ENCODE results near the gene PRR20E.
A peak's percentile ranks its signal among the peaks of the same experiment; 100 is the strongest.
"Not testable (repeated sequence)": the region's sequence is repeated elsewhere in the genome, so short reads cannot be mapped to it uniquely, and the experiment has no call there.

The PRR20E gene

DNA sequence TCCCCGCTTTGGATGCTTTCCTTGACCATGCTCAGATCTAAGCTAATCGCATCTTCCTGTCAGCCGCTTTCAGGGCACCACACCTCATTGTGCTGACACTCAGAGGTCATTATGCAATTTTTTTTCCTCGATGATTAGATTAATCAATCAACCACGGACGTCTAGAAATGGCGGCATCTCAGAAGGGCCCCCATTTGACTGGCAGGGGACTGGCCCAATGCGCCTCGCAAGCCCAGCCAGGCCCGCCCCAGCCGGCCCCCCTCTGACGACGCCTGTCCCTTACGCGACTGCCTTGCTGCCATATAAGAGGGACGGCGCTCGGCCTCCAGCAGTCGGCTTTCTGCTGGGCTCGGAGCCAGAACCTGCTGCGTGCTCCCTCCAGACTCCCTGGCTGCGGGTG is at the start of gene PRR20E:
TSS of gene PRR20E (plus strand) at position 301 of the 400 bp plus-strand sequence. CDS start 387 bp downstream, outside the sequence.
- not testable (repeated sequence) for DNase-seq

DNA sequence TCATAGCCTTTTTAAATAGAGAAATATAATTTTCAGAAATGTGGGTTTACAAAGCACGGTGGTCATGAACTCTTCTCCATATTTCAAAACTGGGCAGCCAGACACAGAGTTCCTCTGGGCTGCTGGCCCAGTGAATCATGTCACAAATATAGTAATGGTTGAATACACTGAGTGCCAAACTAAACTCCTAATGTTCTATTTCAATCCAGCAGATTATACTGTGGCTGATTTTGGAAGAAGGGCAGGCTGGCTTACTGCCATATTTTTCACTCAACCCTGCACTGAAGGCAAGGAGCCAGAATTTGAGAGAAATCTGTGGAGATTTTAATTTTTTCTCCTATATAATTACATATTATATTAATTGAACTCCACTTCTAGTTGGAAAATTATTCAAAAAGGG is 43.3 kb upstream of the PRR20E start:
- DNase-seq, result peak; percentile 1 to 13

DNA sequence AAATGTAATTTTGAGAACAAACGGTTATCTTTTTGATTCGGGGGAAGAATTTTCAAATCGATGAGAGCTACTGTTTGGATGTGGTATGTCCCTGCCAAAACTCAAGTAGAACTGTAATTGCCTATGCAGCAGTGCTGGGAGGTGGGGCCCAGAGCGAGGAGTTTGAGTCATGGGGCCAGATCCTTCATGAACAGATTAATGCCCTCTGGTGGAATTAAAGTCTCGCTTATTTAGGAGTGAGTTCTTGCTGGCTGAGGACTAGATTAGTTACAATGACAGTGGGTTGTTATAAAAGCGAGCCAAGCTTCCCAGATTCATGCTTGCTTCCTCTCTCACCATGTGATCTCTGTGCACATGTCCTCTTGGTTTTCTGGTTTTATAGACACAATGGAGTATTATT is 38.1 kb upstream of the PRR20E start:
- no peak for DNase-seq

DNA sequence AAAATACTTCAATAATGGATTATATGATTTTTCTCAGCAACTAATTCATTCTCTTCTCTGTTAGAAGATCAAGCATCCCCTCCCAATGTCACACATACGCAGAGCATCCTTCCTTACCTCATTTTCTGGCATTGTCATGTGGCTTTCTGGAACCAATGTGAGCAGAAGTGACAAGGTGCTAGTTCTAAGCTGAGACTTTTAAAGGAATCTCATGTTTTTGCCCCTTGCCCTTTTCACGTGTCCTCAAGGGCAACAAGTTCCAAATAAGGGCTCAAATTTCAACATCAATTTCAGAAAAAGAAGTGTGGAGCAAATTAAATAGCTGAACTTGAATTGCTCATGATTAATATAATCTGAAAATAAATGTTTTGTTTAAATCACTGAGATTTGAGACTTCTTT is 30.9 kb upstream of the PRR20E start:
- no peak for DNase-seq

DNA sequence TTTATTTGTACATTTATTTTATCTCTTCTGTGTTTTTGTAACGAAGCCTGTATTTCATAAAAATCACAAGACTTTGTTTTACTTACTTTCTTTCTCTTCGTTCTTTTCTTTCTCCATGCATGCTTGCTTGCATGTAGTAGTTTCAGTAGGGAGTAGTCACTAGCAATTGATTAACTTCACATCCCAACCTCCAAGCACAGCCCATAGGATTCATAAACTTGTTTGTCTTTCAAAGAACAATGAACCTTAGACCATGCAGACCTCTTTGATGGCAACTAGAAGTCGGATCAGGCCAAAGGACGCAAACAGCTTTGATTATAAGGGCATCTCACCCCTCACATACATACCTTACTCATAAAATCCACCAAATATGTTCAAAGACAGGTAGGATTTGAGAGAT is 29.4 kb upstream of the PRR20E start:
- DNase-seq, result no peak

DNA sequence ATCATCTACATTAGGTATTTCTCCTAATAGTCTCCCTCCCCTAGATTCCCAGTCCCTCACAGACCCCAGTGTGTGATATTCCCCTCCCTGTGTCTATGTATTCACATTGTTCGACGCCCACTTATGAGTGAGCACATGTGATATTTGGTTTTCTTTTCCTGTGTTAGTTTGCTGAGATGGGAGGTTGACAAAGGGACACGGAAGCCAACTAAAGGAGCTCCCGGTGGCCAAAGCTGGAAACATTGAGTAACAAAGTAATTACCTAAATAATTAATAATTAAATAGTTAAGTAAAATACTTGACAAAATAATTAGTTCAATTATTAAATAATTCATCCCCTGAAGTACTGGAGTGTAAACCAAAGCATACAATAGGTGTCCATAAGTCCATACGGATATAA is 28.0 kb upstream of the PRR20E start:
- no peak for DNase-seq

DNA sequence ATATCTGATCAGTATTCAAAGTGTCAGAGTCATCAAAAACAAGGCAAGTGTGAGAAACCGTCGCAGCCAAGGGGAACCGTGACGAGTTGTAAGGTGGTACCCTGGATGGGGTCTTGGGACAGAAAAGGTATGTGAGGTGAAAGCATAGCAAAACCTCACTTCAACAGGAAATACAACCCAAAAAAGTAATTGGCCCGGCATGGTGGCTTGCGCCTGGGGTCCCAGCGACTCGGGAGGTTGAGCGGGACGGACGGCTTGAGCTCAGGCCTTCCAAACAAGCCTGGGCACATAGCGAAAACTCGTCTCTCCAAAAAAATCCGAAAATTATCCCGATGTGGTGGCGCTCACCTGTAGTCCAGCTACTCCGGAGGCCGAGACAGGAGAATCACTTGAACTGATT is 27.2 kb upstream of the PRR20E start:
- not testable (repeated sequence) for DNase-seq

DNA sequence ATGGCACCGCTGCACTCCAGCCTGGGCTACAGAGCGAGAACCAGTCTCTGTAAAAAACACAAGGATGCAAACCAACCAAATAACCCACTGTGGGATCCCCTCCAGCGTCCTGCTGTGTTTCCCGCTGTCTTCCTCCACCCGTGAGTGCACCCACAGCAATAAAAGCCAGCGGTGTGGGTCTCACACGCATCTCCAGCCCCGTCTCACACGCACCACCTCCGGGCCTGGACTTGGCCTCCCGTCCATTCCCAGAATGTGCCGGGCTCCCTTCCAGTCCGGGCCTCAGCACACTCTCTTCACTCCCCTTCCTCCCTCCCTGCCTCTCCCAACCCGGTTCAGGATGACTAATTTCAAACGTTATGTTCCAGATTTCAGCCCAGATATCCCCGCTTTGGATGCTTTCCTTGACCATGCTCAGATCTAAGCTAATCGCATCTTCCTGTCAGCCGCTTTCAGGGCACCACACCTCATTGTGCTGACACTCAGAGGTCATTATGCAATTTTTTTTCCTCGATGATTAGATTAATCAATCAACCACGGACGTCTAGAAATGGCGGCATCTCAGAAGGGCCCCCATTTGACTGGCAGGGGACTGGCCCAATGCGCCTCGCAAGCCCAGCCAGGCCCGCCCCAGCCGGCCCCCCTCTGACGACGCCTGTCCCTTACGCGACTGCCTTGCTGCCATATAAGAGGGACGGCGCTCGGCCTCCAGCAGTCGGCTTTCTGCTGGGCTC is 26.6 kb upstream of the PRR20E start, which contains the start of gene PRR20A:
TSS of gene PRR20A (plus strand) at position 684 of the 734 bp plus-strand sequence. CDS start 387 bp downstream, outside the sequence.
- not testable (repeated sequence) for DNase-seq

DNA sequence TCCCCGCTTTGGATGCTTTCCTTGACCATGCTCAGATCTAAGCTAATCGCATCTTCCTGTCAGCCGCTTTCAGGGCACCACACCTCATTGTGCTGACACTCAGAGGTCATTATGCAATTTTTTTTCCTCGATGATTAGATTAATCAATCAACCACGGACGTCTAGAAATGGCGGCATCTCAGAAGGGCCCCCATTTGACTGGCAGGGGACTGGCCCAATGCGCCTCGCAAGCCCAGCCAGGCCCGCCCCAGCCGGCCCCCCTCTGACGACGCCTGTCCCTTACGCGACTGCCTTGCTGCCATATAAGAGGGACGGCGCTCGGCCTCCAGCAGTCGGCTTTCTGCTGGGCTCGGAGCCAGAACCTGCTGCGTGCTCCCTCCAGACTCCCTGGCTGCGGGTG is 19.8 kb upstream of the PRR20E start, which contains the start of gene PRR20B:
TSS of gene PRR20B (plus strand) at position 301 of the 400 bp plus-strand sequence. CDS start 387 bp downstream, outside the sequence.
- not testable (repeated sequence) for DNase-seq

DNA sequence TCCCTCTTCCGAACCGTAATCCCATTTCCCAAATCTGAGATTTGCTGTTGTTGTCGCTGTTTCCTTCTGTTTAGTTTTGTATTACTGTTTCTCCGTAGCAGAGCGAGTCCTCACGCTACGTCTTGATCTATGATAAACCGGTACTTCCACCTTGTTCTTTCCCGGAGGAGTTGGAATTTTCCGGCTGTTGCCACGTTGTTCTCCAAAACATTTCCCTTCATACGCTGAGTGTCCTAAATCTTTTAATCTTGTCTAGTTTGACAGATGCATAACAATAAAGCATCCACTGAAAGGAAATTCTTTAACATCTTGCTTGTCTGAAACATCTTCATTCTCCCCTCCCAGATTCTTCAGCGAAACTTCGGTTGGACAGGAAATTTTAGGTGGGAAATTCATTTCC is 18.9 kb upstream of the PRR20E start:
- DNase-seq, result not testable (repeated sequence)

DNA sequence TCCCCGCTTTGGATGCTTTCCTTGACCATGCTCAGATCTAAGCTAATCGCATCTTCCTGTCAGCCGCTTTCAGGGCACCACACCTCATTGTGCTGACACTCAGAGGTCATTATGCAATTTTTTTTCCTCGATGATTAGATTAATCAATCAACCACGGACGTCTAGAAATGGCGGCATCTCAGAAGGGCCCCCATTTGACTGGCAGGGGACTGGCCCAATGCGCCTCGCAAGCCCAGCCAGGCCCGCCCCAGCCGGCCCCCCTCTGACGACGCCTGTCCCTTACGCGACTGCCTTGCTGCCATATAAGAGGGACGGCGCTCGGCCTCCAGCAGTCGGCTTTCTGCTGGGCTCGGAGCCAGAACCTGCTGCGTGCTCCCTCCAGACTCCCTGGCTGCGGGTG is 13.2 kb upstream of the PRR20E start, which contains the start of gene PRR20C:
TSS of gene PRR20C (plus strand) at position 301 of the 400 bp plus-strand sequence. CDS start 387 bp downstream, outside the sequence.
- not testable (repeated sequence) for DNase-seq

DNA sequence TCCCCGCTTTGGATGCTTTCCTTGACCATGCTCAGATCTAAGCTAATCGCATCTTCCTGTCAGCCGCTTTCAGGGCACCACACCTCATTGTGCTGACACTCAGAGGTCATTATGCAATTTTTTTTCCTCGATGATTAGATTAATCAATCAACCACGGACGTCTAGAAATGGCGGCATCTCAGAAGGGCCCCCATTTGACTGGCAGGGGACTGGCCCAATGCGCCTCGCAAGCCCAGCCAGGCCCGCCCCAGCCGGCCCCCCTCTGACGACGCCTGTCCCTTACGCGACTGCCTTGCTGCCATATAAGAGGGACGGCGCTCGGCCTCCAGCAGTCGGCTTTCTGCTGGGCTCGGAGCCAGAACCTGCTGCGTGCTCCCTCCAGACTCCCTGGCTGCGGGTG is 6.7 kb upstream of the PRR20E start, which contains the start of gene PRR20D:
TSS of gene PRR20D (plus strand) at position 301 of the 400 bp plus-strand sequence. CDS start 387 bp downstream, outside the sequence.
- DNase-seq, result not testable (repeated sequence)

DNA sequence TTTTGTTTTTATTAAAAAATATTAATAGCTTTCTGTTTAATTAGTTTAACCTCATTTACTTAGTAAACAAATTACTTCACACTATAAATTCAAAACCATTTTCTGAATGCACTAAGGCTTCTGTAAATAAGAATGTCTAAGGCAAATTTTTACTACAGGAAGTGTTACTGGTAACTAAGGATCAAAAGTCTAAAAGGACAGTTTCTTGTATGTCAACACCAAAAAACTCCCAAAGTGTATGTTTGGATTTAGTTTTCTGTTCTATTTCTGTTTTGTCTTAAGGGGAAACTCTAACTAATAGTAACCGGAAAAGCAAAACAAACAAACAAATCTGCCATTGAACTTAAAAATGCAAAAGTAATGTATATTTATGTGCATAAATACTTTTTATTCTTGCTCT is 24.7 kb downstream of the PRR20E start:
- no peak for DNase-seq

DNA sequence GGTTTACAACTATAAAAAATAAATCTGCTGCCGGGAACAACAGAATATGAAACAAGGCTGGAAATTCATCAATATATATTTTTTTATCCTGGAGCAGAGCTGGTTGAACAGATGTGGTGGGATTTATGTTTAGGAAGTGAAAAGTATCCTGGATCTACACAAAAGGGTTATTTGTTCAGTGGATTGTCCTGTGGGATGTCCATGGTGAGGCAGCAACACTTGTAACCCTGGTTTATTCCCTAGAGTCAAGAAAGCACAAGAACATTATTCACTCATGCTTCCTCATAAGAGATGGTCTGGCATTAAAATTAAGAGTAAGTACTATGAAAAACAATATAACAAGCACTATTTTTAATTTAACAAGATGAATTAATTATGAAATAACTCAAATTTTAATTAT is 46.0 kb downstream of the PRR20E start:
- no peak for DNase-seq

Data from hippocampal formation (tissue), 2 donors.